ENCODE results near the gene CNTN6.

DNA sequence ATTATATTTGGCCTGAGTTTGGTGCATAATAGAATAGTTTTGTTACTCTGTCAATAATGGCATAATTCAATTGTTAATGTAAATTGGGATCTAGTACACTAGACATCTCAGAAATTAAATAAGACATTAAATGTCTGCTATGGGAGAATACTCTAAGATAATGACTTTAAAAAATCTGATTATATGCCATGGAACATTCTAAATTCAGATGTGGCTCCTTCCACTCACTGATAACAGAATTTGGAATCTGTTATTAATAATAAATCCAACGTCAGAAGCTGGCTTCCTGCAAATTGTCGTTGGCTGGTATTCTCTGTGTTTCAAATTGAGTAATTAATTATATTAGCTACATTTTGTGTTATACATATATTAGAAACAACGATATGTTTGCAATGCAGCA is 258.1 kb downstream of the CNTN6 start:
- TF ChIP-seq POLR2AphosphoS5 (IDR thresholded peaks at IDR 0.05; ENCODE audit: low read depth, low read length) (no peak), SIN3A (IDR thresholded peaks at IDR 0.05; ENCODE audit: borderline replicate concordance, insufficient read depth, low read depth, low read length) (no peak)
- TF ChIP-seq, protein P1, sequence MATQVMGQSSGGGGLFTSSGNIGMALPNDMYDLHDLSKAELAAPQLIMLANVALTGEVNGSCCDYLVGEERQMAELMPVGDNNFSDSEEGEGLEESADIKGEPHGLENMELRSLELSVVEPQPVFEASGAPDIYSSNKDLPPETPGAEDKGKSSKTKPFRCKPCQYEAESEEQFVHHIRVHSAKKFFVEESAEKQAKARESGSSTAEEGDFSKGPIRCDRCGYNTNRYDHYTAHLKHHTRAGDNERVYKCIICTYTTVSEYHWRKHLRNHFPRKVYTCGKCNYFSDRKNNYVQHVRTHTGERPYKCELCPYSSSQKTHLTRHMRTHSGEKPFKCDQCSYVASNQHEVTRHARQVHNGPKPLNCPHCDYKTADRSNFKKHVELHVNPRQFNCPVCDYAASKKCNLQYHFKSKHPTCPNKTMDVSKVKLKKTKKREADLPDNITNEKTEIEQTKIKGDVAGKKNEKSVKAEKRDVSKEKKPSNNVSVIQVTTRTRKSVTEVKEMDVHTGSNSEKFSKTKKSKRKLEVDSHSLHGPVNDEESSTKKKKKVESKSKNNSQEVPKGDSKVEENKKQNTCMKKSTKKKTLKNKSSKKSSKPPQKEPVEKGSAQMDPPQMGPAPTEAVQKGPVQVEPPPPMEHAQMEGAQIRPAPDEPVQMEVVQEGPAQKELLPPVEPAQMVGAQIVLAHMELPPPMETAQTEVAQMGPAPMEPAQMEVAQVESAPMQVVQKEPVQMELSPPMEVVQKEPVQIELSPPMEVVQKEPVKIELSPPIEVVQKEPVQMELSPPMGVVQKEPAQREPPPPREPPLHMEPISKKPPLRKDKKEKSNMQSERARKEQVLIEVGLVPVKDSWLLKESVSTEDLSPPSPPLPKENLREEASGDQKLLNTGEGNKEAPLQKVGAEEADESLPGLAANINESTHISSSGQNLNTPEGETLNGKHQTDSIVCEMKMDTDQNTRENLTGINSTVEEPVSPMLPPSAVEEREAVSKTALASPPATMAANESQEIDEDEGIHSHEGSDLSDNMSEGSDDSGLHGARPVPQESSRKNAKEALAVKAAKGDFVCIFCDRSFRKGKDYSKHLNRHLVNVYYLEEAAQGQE (IDR thresholded peaks at IDR 0.05; ENCODE audit: insufficient read depth in 1 of 2, low read depth in 2 of 2, low read length in 1 of 2): no peak
- TF ChIP-seq, protein P2, sequence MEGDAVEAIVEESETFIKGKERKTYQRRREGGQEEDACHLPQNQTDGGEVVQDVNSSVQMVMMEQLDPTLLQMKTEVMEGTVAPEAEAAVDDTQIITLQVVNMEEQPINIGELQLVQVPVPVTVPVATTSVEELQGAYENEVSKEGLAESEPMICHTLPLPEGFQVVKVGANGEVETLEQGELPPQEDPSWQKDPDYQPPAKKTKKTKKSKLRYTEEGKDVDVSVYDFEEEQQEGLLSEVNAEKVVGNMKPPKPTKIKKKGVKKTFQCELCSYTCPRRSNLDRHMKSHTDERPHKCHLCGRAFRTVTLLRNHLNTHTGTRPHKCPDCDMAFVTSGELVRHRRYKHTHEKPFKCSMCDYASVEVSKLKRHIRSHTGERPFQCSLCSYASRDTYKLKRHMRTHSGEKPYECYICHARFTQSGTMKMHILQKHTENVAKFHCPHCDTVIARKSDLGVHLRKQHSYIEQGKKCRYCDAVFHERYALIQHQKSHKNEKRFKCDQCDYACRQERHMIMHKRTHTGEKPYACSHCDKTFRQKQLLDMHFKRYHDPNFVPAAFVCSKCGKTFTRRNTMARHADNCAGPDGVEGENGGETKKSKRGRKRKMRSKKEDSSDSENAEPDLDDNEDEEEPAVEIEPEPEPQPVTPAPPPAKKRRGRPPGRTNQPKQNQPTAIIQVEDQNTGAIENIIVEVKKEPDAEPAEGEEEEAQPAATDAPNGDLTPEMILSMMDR (IDR thresholded peaks at IDR 0.05): no peak

All from Panc1 (cell line).